C4-2B (cell line): ENCODE measurements around the gene LINC00305.

Experiments used
- CTCF ChIP-seq: fragments of 450-650 bp; conservative IDR thresholded peaks from 2 replicates; pipeline ENCODE4 v1.5.1; 2017; ENCODE audit warnings: mild to moderate bottlenecking
- ZFX ChIP-seq: fragments of 450-650 bp; IDR thresholded peaks from 2 replicates; pipeline ENCODE4 v1.6.1; 2017

- TF ChIP-seq CTCF (no peak), ZFX (no peak)
Measured at GRCh38 chr18:64052772-64053171, 96.1 kb downstream of the LINC00305 start.
